Activated CD4-positive, alpha-beta T cell treated with anti-CD3 and anti-CD28 coated beads, Interleukin-2, Interleukin-6, amounts not matched to agents 100 ng/mL and 50 ng/mL, durations not matched to agents 16 hours and 8 hours (primary cell): ENCODE measurements around the gene KCNH5.
"Not testable (repeated sequence)": the region's sequence is repeated elsewhere in the genome, so short reads cannot be mapped to it uniquely, and the experiment has no call there.

Experiments
- DNase-seq: peaks from one replicate; pipeline ENCODE4 v3.0.0-alpha.2; 2020

The KCNH5 gene

DNA sequence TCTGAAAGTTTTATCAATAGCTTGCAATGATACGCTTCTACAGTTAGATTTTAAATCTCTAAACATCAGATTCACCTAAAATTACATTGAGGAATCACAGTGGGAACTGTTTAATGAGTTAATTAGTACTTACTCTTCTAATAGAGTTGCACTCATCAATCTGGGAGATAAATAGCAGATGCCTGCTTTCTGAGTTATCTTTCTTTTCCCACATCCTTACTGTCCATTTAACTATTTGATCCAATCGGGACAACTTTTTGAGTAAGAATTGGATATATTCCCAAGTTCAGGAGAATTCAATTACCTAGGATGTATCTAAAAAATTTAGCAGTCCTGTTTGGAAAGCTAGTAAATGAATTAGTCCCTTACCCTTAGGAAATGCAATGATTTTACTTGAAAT lies 162.3 kb downstream of the KCNH5 start:
- DNase-seq, result no peak

GRCh38 chr14:62866376-62866775 lies 178.9 kb downstream of the KCNH5 start:
- DNase-seq, result no peak

- no peak for DNase-seq
These were observed 180.7 kb downstream of the KCNH5 start for GRCh38 chr14:62864588-62864987.

GRCh38 chr14:62858011-62858410 lies 187.2 kb downstream of the KCNH5 start:
- not testable (repeated sequence) for DNase-seq

DNA sequence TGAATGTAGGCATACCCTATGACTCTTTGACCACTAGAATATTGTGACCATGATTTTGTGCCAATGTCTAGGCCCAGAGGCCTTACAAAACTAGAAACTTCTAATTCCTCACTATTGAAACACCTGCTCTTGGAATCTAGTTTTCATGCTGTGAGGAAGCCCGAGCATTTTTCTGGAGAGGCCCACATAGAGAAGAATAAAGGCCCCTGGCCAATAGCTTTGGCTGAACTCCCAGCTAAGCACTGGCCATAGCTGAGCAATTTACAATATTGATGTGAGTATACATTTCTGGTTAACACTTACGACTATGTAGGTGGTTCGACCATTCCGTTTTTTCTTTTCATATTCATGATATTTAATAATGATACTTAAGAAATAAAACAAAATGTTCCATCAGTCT lies 190.3 kb downstream of the KCNH5 start:
- DNase-seq, result no peak

DNA sequence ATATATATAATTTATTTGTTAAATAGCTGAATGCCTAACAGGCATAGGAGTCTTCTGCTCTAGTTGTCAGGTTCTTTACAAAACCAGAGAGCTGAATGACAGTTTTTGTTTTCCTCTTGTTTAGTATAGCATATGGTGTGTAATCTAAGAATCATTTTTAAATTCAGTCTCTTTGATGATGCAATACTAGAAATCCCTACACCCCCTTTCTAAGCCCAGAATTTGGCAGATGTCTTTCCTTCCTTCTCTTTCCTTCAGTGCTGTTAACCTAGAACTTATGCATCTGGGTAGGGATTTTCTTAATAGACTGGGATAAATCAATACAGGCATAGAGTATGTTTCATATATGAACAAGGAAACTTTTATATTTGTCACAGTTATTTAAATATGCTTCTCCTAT lies 198.1 kb downstream of the KCNH5 start:
- no peak for DNase-seq

GRCh38 chr14:62844546-62844945 lies 200.7 kb downstream of the KCNH5 start:
- no peak for DNase-seq

GRCh38 chr14:62824086-62824485 lies 221.2 kb downstream of the KCNH5 start:
- DNase-seq, result no peak

DNA sequence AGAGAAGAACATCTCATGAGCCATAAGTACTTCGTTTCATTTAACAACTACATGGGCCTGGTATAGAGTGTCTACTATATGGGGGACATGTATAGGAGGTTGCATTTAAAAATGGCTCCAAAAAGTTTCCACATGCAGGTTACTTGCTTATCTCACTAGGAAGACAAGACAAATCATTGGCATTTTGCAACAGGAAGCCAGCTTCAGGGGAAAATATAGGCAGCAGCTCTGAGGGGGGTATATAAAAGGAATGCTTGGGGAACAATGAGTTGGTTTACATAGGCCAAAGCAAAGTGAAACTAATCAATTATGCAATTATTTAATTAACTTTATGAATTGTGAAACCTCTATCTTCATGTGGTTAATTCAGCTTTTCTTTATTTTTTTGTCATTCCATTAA lies 225.3 kb downstream of the KCNH5 start:
- no peak for DNase-seq

DNA sequence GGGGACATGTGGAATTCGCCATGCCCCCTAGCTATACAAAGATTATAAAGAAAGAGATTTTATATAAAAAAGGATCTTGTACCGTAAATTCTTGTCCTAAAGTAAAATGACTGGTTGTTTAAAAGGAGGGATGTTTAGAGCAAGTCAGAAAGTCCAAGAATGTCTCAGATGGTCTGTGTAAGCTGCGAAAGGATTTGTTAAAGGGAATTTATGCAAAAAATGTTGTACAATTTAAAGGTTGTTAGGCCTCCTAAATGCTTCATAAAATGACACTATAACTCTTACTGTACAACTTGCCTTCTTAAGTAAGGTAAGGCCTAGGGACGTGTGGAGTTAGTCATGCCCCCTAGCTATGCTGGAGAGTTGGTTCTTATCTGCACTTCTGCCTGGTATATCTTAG lies 237.6 kb downstream of the KCNH5 start:
- DNase-seq, result no peak

DNA sequence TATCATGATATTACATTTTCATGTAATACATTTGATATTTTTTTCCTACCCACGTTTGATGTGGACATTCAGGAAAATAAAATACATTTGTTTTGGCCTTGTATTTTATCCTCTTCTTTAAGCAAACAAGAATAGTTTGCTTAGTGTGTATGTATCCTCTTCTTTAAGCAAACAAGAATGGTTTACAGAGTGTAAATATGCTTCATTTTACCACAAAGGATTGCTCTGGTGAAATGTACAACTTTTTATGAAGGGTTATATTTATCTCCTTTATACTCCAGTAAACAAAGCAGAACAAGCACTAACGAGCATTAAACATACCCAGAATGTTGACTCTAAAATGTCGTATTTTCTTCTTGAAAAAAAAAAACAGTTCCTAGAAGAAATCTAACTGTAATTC lies 244.7 kb downstream of the KCNH5 start:
- no peak for DNase-seq

GRCh38 chr14:62796431-62796830 lies 248.8 kb downstream of the KCNH5 start:
- no peak for DNase-seq

DNA sequence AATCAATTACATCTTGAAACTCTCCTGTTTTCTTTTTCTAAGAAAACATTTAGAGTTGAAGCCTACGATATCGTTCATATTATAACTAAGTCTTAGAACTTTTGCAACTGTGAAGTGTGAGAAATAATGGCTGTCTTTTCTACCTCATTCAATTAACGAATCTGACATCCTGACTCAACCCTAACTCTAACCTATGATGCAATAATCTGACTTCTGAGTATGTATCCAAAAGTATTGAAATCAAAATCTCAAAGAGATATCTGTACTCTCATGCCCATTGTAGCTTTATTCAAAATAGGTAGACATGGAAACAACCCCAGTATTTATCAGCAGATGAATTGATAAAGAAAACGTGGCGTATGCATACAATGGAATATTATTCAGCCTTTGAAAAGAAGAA lies 252.7 kb downstream of the KCNH5 start:
- DNase-seq, result no peak

DNA sequence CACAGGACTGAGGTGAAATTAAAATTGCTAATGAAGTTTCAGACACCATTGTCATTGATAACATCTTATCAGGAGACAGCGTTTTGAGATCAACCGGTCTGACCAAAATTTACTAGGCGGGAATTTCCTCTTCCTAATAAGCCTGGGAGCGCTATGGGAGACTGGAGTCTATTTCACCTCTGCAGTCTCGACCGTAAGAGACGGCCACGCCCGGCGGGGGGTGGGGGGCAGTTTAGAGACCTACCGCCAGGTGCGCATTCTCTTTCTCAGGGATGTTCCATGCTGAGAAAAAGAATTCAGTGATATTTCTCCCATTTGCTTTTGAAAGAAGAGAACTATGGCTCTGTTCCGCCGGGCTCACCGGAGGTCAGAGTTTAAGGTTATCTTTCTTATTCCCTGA lies 263.9 kb downstream of the KCNH5 start:
- DNase-seq, result not testable (repeated sequence)

GRCh38 chr14:62778852-62779251 lies 266.4 kb downstream of the KCNH5 start:
- no peak for DNase-seq

GRCh38 chr14:62778310-62778709 lies 266.9 kb downstream of the KCNH5 start:
- DNase-seq, result no peak

GRCh38 chr14:62777510-62777909 lies 267.7 kb downstream of the KCNH5 start:
- no peak for DNase-seq

- no peak for DNase-seq
These were observed 269.0 kb downstream of the KCNH5 start for GRCh38 chr14:62776300-62776699.

DNA sequence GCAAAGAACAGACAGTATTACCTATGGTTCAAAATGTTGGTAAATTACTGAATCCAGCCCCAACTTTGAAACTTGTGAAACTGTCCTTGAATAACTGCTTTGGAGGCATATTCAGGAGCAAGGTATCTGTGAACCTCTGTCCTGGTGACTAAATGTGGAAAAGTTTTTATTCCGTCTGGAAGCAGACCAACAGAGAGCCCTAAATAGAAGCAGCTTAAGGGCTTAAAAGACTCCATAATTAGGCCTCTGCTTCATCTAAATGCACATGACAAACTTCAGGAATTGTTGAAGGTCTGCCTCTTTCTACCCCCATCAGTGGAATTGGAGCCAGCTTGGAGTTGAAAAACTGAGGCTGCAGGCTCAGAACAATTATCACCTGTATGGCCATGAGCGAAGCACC lies 276.5 kb downstream of the KCNH5 start:
- DNase-seq, result no peak

DNA sequence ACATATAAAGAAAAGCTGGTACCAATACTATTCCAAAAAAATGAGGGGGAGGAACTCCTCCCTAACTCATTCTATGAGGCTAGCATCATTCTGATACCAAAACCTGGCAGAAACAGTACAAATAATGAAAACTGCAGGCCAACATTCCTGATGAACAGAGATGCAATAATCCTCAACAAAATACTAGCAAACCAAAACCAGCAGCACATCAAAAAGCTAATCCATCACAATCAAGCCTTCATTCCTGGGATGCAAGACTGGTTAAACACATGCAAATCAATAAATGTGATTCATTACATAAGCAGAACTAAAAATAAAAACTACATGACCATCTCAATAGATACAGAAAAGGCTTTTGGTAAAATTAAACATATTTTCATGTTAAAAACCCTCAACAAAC lies 281.3 kb downstream of the KCNH5 start:
- DNase-seq, result no peak

DNA sequence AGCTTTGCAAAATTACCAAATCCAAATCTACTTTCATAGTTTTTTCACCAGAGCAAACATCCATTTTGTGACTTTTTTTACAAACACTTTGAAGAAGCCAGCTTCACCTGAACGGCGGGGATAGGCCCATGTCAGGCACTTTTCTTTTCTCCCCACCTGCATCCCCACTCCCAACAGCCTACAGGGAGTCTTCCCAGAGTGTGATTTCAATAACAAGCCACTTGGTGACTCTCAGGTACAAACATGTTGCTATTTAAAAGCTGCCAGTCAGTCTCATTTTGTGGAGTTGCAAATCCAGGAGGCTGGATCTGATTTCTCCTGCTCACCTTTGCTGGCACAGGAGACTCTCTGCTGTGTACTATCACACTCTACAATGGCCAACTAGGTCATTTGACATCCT lies 285.5 kb downstream of the KCNH5 start:
- no peak for DNase-seq

DNA sequence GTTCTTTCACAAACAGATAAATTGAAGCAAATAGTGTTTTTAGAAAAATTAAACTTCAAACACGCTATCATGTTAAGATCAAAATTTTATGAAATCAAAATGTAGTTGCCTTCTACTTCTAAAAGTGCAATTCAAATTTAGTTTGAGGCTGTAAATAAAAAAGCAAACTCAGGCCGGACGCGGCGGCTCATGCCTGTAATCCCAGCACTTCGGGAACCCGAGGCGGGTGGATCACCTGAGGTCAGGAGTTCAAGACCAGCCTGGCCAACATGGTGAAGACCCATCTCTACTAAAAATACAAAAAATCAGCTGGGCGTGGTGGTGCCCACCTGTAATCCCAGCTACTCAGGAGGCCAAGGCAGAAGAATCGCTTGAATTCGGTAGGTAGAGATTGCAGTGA lies 298.4 kb downstream of the KCNH5 start:
- not testable (repeated sequence) for DNase-seq

GRCh38 chr14:62745496-62745895 lies 299.8 kb downstream of the KCNH5 start:
- DNase-seq, result no peak

GRCh38 chr14:62743560-62743959 lies 301.7 kb downstream of the KCNH5 start:
- DNase-seq, result no peak

DNA sequence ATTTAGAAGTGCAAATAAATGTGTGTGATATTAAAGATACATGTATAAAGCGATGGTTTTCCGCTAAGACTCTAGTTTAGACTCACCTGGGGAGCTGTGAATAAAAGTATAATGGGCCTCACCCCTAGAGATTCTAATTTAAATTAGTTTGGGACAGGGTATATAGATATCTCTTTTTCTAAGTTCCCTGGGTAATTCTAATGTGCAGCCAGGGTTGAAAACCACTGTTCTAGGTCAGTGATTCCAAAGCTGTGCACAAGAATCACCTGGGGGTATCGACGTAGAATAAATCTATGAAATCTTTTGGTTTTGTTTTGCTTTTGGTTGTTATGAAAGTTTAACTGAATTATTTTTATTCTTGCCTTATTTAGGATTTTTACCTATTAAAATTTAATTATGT lies 302.1 kb downstream of the KCNH5 start:
- no peak for DNase-seq

DNA sequence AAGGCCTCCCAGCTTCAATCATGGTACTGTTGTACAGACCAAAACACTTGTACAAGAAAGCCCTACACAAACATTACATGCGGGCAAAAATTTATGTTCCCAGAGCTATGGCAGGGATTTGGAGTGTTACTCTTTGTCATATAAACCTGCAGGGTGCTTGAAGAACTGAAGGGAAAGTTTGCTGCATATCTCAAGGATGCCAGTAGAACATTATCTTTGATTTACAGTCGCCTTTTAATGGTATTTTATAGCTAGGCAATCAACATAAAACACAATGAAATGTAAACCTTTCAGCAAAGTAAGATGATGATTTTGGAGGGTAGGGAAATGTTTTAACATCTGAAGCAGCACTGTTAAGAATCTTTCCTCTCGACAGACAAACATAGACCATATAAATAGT lies 305.6 kb downstream of the KCNH5 start:
- DNase-seq, result no peak
